Measurements from ENCODE around the gene DOK1.

DOK1 gene

DNA sequence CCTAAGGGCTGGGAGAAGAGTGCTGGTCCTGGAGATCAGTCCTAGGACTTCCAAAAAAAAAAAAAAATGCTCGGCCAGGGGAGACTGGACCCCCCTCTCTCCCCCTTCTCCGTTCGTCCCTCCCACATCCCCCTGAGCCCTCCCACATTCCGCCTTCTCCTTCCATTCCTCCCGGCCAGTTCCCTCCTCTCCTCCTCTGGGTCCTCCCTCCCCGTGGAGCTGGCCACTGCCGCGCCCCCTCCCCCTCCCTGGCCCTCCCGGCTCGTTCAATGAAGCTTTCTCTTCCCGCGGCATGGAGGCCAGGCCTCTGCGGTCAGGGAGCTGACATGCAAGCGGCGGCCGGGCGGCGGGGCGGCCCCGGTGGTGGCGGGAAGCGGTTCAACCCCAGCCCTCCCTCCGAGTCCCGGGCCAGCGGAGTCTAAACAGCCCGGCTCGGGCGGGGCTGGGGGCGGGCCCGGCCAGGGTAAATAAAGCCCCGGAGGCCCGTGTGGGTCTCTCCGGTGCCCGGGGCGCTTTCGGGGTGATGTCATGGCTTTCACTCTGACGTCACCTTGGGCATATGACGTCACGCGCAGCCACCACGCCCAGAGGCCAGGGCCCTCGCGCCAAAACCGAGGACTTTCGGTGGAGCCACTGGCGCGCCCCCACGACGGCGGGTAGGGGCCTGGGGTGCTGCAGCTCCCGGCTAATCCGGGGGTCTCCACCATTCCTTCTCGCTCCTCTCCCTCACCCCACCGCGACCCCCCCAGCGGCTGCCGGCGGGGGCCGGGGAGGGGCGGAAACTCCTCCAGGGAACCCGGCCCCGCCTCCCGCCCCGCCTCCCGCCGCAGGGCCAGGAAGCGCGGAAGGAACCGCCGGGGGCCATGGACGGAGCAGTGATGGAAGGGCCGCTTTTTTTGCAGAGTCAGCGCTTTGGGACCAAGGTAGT, at the start of gene DOK1, which contains the start of gene LOXL3:
Gene DOK1 (plus strand): TSS at position 829 of the 928 bp plus-strand sequence. CDS start 35 bp downstream, at position 864.
Gene LOXL3 (minus strand): TSS at position 51 of the 928 bp plus-strand sequence. CDS start 1,308 bp downstream, outside the sequence.
- TF ChIP-seq CTCF (IDR thresholded peaks at IDR 0.05; ENCODE audit: extremely low read depth, missing control alignments), result no peak
- DNase-seq (ENCODE audit: low spot score), result peak; percentile 93

GRCh38 chr2:74505448-74506246, 48.9 kb upstream of the DOK1 start:
- no peak for TF ChIP-seq CTCF (IDR thresholded peaks at IDR 0.05; ENCODE audit: extremely low read depth, missing control alignments)
- DNase-seq (ENCODE audit: low spot score), result no peak

DNA sequence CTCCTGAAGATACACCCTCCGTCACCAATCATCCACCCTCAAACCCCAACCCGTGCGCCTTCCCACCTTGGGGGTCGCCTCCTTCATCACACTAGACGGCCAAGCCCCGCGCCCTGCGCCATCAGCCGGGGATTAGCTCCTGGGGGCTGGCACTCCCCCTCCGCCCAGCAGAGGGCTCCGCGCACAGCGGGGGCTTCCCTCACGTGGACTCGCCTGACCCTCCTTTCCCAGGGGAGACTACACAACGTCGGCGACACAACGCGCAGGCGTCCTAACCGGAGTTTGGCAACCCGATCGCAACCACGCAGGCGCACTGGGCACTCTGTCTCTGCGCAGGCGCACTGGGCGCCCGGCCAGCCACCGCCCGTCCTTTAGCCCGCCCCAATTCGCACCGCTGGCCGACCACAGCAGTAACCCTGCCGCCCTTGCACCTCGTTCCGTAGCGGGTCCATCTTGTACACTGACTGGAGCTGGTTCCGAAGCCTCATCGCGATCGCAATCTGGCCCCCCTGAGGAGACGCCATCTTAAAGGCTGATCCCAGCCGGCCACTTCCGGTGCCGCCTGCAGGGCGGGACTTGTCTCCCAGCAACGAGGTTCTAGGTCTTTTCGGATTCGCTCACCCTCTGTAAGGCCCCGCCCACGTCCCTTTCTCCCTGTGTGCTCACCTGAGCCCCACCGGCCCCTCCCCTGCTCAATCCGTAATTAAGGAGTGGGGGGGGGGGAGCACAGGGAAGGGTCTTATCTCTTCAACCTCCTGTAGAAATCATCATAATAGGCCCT, 47.2 kb upstream of the DOK1 start, which contains the start of gene PCGF1:
Gene PCGF1 (minus strand): TSS at position 551 of the 781 bp plus-strand sequence. CDS start 27 bp downstream, at position 524.
- peak; percentile 69 for TF ChIP-seq CTCF (IDR thresholded peaks at IDR 0.05; ENCODE audit: extremely low read depth, missing control alignments)

DNA sequence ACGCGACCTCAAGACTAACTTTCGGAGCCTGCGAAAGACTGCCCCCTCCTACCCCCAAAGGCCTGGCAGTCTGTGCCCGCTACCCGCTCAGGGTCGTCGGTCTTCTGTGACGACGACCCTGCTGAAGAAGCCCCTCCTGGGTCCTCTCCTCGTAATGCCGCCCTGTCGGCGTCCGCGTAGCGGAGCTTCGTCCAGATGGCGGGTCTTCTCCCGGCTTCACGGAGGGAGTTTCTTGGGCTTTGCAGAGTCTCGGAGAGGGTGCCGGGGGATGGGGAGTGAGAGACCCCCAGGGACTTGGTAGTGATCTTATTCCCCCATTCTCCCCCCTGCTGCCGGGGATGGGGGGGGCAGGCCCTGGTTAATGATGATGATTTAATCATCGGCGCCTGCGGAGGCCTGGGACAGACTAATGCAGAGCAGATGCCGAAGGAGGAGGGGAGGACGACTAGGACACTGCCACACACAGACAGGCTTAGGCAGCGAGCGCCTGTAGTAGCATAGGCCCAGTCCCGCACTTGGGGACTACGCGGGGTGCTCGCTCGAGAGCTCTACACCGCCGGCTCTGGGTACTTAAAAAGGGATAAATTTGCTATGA, 46.5 kb upstream of the DOK1 start:
- DNase-seq (ENCODE audit: low spot score), result peak; percentile 49
- no peak for TF ChIP-seq CTCF (IDR thresholded peaks at IDR 0.05; ENCODE audit: extremely low read depth, missing control alignments)

More for the DNA sequence above, 47.2 kb upstream of the DOK1 start, which contains the start of gene PCGF1:
- peak; percentile 96 for DNase-seq (ENCODE audit: low spot score)

- no peak for DNase-seq (ENCODE audit: low spot score)
- TF ChIP-seq CTCF (IDR thresholded peaks at IDR 0.05; ENCODE audit: extremely low read depth, missing control alignments), result no peak
Measured at GRCh38 chr2:74510272-74510671, 44.2 kb upstream of the DOK1 start.

DNA sequence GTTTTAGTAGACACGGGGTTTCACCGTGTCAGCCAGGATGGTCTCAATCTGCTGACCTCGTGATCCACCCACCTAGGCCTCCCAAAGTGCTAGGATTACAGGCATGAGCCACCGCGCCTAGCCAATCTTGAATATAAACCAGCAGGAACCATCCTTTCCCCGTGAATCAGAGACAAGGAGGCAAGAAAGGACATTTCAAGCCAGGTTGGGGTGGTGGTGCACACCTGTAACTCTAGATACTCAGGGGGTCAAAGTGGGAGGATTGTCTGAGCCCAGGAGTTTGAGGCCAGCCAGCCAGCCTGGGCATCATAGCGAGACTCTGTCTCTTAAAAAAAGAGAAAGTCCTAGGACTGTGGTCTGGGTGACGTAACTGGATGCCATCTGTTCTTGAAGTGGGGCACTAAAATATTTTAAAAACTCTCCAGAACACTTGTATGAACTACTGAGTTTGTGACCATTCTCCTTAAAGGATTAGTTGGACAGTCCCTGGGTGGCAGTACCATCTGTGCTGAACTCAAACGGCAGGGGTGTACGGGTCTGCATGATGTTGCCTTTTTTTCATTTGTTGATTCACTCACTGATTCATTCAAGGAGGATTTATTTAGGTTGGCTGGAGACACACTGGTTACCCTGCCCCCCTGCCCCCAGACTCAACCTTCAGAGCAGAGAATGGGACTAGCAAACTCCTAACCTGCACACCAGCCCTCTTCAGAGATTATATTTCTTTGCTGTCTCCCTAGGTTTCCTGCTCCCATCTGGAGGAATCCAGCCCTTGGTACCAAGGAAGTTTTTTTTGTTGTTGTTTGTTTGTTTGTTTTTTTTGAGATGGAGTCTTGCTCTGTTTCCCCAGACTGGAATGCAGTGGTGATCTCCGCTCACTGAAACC, 43.2 kb upstream of the DOK1 start:
- DNase-seq (ENCODE audit: low spot score), result no peak
- TF ChIP-seq CTCF (IDR thresholded peaks at IDR 0.05; ENCODE audit: extremely low read depth, missing control alignments), result no peak
